HG03469 (cell line): ENCODE results near the gene TEC.

Experiments used
- ATAC-seq: cut with Tn5 transposase; IDR thresholded peaks from one replicate; pipeline ENCODE4 v1.9.1; 2021; ENCODE audit warnings: mild to moderate bottlenecking, moderate library complexity, moderate number of reproducible peaks; ENCODE audit not compliant: unreplicated experiment

The TEC gene

DNA sequence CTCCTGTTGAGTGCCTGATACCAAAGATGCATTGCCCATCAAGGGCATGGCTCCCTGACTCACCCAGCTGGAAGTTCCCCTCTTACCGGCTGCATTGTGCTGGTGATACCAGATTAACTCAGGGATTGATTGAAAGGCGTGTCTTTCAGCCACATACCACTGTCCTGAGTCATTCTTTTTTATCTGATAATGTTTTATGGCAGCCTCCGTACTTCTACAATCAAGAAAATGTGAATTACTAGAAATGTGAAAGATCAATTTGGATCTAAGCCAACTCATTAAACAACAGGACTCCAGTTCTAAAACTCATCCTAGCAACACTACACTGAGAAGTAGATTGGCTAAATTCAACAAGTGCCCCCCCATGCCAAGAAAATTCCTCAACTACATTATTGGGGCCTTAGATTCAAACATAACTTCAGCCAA, 175.6 kb downstream of the TEC start:
- no peak for ATAC-seq

DNA sequence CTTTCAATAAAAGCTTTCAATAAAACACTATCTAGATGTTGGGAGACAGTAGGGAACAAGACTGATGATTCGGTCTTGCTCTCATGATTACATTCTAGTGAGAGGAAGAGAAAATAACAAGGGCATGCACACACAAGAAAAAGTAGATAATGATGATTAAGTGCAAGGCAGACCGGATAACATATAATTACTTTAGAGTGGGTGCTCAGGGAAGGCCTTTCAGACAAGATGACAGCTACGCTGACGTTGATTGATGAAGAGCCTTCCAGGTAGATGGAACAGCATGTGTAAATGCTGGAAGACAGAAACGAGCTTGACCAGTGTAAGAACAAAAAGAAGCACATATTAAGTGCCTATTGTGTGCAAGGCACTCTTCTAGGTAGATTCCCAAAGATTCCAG, 179.0 kb downstream of the TEC start:
- ATAC-seq, result no peak

DNA sequence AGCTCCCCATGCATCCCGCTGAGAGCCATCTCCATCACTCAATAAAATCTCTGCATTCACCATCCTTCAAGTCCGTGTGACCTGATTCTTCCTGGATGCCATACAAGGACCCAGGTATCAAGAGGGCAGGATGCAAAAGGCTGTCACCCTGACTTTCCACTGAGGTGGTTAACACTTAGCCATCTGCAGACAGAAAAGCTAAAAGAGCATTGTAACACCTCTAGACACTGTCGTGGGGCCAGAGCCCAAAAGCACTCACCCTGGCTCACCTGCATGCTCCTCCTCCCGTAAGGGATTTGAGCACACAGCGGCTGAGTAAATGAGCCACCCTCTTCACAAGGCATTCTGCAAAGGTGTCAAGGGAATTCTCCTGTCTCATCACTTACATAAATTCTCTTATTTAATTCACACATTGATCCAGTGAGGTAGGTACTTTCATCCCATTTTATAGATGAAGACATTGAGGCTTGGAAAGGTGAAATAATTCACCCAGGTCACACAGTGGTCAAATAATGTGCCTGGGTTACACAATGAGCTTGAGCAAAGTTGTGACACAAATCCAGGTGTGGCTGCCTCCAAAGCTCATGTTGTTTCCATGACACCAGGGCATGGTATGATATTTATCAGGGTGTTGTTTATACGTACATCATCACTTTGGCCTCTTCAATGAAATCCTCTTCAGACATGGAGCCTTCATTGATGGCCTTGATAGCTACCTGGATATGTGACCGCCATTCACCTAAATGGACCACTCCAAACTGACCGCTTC, 183.6 kb downstream of the TEC start:
- no peak for ATAC-seq
